K562 (cell line): ENCODE measurements around the gene LIN28A. TPM values are rescaled to one million over a fixed set of nuclear protein-coding genes. Genes with fewer than 3 reads are reported as not detected.
A peak's percentile ranks its signal among the peaks of the same experiment; 100 is the strongest.

Experiments used
- ADNP ChIP-seq: fragments of 200-800 bp; sonication (Bioruptor generic); IDR thresholded peaks from 2 replicates; pipeline ENCODE4 v1.6.1; 2016; ENCODE audit warnings: missing genetic modification characterization, missing compliant biosample characterization
- FOXA3 ChIP-seq, 2 experiments: fragments of 450-650 bp in 1 of 2; sonication (generic) in 1 of 2; formaldehyde crosslinking; IDR thresholded peaks in 1 of 2; conservative IDR thresholded peaks in 1 of 2; 2 replicates each; pipeline versions ENCODE4 v1.4.0 to v1.8.0; 2020 to 2022; ENCODE audit warnings: mild to moderate bottlenecking in 2 of 2, missing genetic modification reagents in 1 of 2
- FOXP1 ChIP-seq: sonication (generic); formaldehyde crosslinking; IDR thresholded peaks from 2 replicates; pipeline ENCODE4 v1.8.0; 2022; ENCODE audit warnings: mild to moderate bottlenecking, missing genetic modification reagents
- GTF2A2 ChIP-seq: IDR thresholded peaks from 2 replicates; pipeline ENCODE4 v1.6.1; 2016; ENCODE audit warnings: mild to moderate bottlenecking, missing genetic modification characterization, missing compliant biosample characterization
- HDGF ChIP-seq: fragments of 450-650 bp; IDR thresholded peaks from 2 replicates; pipeline ENCODE4 v1.6.1; 2016
- HMGN3 ChIP-seq: IDR thresholded peaks from 2 replicates; pipeline ENCODE4 v1.6.1; 2011; ENCODE audit warnings: borderline replicate concordance, low read depth, mild to moderate bottlenecking, mixed read lengths, low read length; ENCODE audit not compliant: insufficient read length; ENCODE audit errors: extremely low read depth
- KDM1A ChIP-seq, 2 experiments: fragments of 450-650 bp; IDR thresholded peaks; 2 replicates each; pipeline ENCODE4 v1.6.1; 2016; ENCODE audit warnings: mild to moderate bottlenecking in 2 of 2
- KDM4B ChIP-seq, 2 experiments: fragments of 450-650 bp in 1 of 2; sonication (generic) in 1 of 2; IDR thresholded peaks; 2 replicates each; pipeline ENCODE4 v1.6.1; 2016 to 2017; ENCODE audit warnings: borderline replicate concordance in 2 of 2, antibody characterized with exemption in 1 of 2, low read depth in 1 of 2, mild to moderate bottlenecking in 1 of 2
- NFXL1 ChIP-seq: fragments of 450-650 bp; formaldehyde crosslinking; IDR thresholded peaks from 2 replicates; pipeline ENCODE4 v1.4.0; 2021; ENCODE audit warnings: mild to moderate bottlenecking
- RBFOX2 ChIP-seq: fragments of 200-400 bp; formaldehyde crosslinking; IDR thresholded peaks from 2 replicates; pipeline ENCODE4 v1.6.1; 2017; ENCODE audit warnings: low read depth, mild to moderate bottlenecking, low read length, moderate library complexity
- RBM22 ChIP-seq: fragments of 200-400 bp; formaldehyde crosslinking; IDR thresholded peaks from 2 replicates; pipeline ENCODE4 v1.6.1; 2018; ENCODE audit warnings: low read length, low read depth; ENCODE audit not compliant: poor library complexity, severe bottlenecking
- STAT5B ChIP-seq: fragments of 250-450 bp; sonication (Bioruptor Pico); IDR thresholded peaks from 2 replicates; pipeline ENCODE4 v1.8.0; 2021; ENCODE audit warnings: mild to moderate bottlenecking, inconsistent platforms
- TBL1XR1 ChIP-seq, 2 experiments: IDR thresholded peaks; 2 replicates each; pipeline ENCODE4 v1.6.1; 2012; ENCODE audit warnings: improper control_type of control experiment in 2 of 2, low read length in 2 of 2, mild to moderate bottlenecking in 1 of 2
- TRIM24 ChIP-seq, 2 experiments: fragments of 450-650 bp; IDR thresholded peaks; 2 replicates each; pipeline ENCODE4 v1.6.1; 2016
- ZNF143 ChIP-seq: sonication (generic); formaldehyde crosslinking; IDR thresholded peaks from 2 replicates; pipeline ENCODE4 v1.9.0; 2022; ENCODE audit warnings: mild to moderate bottlenecking, missing genetic modification reagents
- ZNF23 ChIP-seq: fragments of 250-450 bp; sonication (Bioruptor Pico); IDR thresholded peaks from 2 replicates; pipeline ENCODE4 v1.4.0; 2020; ENCODE audit warnings: mild to moderate bottlenecking
- ZNF444 ChIP-seq: fragments of 250-450 bp; sonication (Bioruptor Pico); IDR thresholded peaks from 2 replicates; pipeline ENCODE4 v1.4.0; 2020; ENCODE audit warnings: mild to moderate bottlenecking, moderate library complexity
- ZNF57 ChIP-seq: fragments of 450-650 bp; formaldehyde crosslinking; IDR thresholded peaks from 2 replicates; pipeline ENCODE4 v1.4.0; 2020; ENCODE audit warnings: mild to moderate bottlenecking, moderate library complexity
- polyA plus RNA-seq, 8 experiments: library from polyadenylated mRNA; depleted of rRNA in 4 of 8; stranded (reverse) in 5 of 8; unstranded in 3 of 8; fragments of >200 nt; fragmentation: Nextera tagmentation in 2 of 8; fragmentation: Illumina TruSeq in 1 of 8; extraction: Ambion mirVana in 2 of 8; extraction: Trizol in 1 of 8; gene quantifications; 2 replicates each; pipeline versions ENCODE4 v1.2.1 to v1.2.3, GENCODE V29; 2011 to 2014; ENCODE audit warnings: inconsistent platforms in 1 of 8, missing spikeins in 1 of 8
- total RNA-seq, 7 experiments: library from RNA; depleted of rRNA in 6 of 7; stranded (reverse); fragments of >200 nt in 6 of 7; fragmentation: Illumina TruSeq in 2 of 7; extraction: Trizol in 2 of 7; gene quantifications; 2 replicates each; pipeline versions ENCODE4 v1.2.1 to v1.2.3, GENCODE V29; 2011 to 2021; ENCODE audit warnings: low replicate concordance in 1 of 7
- TF ChIP-seq, protein P1 (sequence below): fragments of 450-650 bp; conservative IDR thresholded peaks from 2 replicates; pipeline ENCODE4 v1.6.1; 2016; ENCODE audit warnings: missing genetic modification characterization, low read depth, mild to moderate bottlenecking, control low read depth, missing compliant biosample characterization

Gene LIN28A
- total and polyA plus RNA-seq, 9 of the 15 experiments (the other 6 are each of a cell fraction or from before 2014, with no cell fraction given), result 0.80 to 5.4 (median 3.9) TPM

DNA sequence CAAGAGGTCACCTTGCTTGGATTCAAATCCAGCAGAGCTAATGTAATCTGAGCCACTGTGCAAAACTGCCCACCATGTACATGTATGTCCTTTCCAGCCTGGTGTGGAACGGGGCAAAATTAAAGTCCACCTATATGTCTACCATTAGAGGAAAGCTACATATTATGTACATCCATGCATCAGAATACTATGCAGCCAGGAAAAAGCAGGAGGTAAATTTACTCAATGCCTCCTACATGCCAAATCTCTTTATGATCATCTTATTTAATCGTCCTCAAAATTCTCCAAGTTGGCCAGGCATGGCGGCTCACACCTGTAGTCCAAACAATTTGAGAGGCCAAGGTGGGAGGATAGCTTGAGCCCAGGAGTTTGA, 31.8 kb upstream of the LIN28A start (continued):
- TF ChIP-seq ZNF143 (CRISPR knock-in tag) (peak; percentile 46; the same call in 1 of the 2 replicates), HDGF (no peak), ZNF57 (CRISPR knock-in tag) (no peak), RBFOX2 (no peak), HMGN3 (no peak), NFXL1 (CRISPR knock-in tag) (no peak), FOXA3 (CRISPR knock-in tag; conservative IDR thresholded peaks at IDR 0.05 in 1 of 2, IDR thresholded peaks at IDR 0.05 in 1 of 2) (peak in 1 of 2 experiments; percentile 0; a peak in 1 of 4 replicates), ADNP (tag) (peak; percentile 92), KDM1A (IDR thresholded peaks at IDR 0.05) (peak in 1 of 2 experiments; percentile 85), ZNF23 (CRISPR knock-in tag) (no peak), GTF2A2 (no peak), TBL1XR1 (IDR thresholded peaks at IDR 0.05; ENCODE audit: low read length in 2 of 2) (no peak), STAT5B (CRISPR knock-in tag) (no peak), ZNF444 (no peak; the same call in 1 of the 2 replicates), FOXP1 (peak; percentile 21), KDM4B (IDR thresholded peaks at IDR 0.05; ENCODE audit: borderline replicate concordance in 2 of 2, low read depth in 1 of 2) (no peak), RBM22 (no peak), TRIM24 (IDR thresholded peaks at IDR 0.05) (no peak)
- TF ChIP-seq, protein P1, sequence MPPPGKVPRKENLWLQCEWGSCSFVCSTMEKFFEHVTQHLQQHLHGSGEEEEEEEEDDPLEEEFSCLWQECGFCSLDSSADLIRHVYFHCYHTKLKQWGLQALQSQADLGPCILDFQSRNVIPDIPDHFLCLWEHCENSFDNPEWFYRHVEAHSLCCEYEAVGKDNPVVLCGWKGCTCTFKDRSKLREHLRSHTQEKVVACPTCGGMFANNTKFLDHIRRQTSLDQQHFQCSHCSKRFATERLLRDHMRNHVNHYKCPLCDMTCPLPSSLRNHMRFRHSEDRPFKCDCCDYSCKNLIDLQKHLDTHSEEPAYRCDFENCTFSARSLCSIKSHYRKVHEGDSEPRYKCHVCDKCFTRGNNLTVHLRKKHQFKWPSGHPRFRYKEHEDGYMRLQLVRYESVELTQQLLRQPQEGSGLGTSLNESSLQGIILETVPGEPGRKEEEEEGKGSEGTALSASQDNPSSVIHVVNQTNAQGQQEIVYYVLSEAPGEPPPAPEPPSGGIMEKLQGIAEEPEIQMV (tag), result no peak
